PC-9 (cell line): ENCODE data around the gene TSHB.

ENCODE experiments used
- EZH2 ChIP-seq: fragments of 200-600 bp; sonication (generic); IDR thresholded peaks from 2 replicates; pipeline ENCODE4 v1.8.0; 2017; ENCODE audit warnings: antibody characterized with exemption, low read depth
- TF ChIP-seq, protein P1 (sequence below): fragments of 200-600 bp; sonication (generic); conservative IDR thresholded peaks from 2 replicates; pipeline ENCODE4 v1.6.1; 2017; ENCODE audit warnings: mixed run types, antibody characterized with exemption, mild to moderate bottlenecking, moderate library complexity

DNA sequence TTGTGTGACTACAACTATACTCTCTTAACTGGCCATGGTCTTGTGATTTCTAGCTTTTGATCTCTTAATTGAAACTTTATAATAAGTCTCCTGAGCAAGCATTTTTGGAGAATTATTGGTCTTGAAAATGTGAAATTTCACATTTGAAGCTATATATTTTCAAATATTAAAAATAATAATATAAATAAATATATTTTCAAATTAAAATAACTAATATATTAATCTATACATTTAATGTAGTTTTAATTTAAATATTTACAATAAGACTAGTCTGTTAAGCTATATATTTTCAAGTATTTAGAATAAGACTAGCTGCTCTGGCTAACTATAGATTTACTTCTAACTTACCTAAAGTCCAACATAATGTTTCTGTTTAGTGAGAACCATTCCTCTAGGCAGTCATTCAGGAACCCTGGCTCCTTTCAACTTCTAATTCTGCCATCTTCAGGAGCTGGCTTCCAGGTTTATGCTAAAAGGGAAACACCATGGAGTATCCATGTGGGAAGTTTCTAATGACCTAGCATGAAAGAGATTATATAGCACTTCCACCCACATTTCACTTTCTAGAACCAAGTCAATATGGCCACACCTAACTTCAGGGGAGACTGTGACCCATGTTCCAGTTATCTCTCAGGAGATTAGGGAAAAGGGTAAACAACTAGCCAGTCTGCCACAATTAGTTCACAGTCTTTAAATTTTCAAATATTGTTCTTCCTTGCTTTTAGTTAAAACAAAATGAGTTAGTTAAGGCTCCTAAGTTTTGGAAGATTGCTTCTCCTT, 31.9 kb upstream of the TSHB start:
- TF ChIP-seq EZH2 = no peak
- TF ChIP-seq, protein P1, sequence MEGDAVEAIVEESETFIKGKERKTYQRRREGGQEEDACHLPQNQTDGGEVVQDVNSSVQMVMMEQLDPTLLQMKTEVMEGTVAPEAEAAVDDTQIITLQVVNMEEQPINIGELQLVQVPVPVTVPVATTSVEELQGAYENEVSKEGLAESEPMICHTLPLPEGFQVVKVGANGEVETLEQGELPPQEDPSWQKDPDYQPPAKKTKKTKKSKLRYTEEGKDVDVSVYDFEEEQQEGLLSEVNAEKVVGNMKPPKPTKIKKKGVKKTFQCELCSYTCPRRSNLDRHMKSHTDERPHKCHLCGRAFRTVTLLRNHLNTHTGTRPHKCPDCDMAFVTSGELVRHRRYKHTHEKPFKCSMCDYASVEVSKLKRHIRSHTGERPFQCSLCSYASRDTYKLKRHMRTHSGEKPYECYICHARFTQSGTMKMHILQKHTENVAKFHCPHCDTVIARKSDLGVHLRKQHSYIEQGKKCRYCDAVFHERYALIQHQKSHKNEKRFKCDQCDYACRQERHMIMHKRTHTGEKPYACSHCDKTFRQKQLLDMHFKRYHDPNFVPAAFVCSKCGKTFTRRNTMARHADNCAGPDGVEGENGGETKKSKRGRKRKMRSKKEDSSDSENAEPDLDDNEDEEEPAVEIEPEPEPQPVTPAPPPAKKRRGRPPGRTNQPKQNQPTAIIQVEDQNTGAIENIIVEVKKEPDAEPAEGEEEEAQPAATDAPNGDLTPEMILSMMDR = no peak
